ENCODE results near the gene EFNA4. TPM values are rescaled to one million over a fixed set of nuclear protein-coding genes. Genes with fewer than 3 reads are reported as not detected.

The EFNA4 gene
- total and polyA plus RNA-seq, 9 of the 15 experiments (the other 6 are each of a cell fraction or from before 2014, with no cell fraction given) = 0.68 to 7.4 (median 6.1) TPM

DNA sequence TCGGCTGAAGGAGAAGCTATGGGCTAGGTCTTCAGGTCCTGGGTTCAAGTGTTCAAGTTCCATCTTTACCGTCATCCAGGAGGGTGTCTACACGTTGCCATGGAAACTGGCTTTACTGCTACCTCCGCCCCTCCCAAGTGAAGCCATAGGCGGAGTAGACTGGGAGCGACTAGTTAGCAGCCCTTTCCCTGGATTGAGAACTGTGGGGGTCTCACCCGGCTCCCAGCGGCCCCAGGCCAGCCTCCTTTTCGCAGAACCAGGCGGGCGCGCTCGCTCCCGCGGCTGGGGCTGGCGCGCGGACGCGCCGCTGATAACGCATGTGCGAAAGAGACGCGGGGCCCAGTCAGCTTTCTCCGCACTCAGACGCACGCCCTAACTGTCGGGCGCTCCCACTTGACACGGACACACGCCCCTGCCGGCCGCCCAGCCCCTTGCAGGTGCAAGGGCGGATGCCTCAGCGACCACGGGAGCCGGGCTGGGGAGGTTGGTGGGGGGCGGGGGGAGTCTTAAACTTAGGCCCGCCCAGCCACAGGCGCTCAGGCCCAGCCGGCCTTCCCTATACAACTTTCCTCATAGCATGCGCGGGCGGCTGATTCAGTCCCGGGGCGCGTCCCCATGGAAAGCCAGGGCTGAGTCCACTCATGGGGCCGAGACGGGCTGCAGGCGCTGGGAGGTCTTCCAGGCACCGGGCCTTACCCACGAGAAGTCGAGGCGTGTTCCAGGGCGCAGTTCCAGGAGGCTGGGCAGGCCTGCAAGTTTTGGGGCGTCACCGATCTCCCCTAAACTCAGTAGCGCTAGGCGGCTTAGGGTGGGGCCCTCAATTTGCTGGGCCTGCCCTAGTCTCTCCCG, 7.4 kb downstream of the EFNA4 start (continued):
- TF ChIP-seq, protein P1, sequence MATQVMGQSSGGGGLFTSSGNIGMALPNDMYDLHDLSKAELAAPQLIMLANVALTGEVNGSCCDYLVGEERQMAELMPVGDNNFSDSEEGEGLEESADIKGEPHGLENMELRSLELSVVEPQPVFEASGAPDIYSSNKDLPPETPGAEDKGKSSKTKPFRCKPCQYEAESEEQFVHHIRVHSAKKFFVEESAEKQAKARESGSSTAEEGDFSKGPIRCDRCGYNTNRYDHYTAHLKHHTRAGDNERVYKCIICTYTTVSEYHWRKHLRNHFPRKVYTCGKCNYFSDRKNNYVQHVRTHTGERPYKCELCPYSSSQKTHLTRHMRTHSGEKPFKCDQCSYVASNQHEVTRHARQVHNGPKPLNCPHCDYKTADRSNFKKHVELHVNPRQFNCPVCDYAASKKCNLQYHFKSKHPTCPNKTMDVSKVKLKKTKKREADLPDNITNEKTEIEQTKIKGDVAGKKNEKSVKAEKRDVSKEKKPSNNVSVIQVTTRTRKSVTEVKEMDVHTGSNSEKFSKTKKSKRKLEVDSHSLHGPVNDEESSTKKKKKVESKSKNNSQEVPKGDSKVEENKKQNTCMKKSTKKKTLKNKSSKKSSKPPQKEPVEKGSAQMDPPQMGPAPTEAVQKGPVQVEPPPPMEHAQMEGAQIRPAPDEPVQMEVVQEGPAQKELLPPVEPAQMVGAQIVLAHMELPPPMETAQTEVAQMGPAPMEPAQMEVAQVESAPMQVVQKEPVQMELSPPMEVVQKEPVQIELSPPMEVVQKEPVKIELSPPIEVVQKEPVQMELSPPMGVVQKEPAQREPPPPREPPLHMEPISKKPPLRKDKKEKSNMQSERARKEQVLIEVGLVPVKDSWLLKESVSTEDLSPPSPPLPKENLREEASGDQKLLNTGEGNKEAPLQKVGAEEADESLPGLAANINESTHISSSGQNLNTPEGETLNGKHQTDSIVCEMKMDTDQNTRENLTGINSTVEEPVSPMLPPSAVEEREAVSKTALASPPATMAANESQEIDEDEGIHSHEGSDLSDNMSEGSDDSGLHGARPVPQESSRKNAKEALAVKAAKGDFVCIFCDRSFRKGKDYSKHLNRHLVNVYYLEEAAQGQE (IDR thresholded peaks at IDR 0.05; ENCODE audit: borderline replicate concordance) = 0 out of 2 replicates have a peak, but pooled peaks have one; percentile 6
- TF ChIP-seq, protein P1 (CRISPR knock-in tag; IDR thresholded peaks at IDR 0.05; ENCODE audit: low read depth) = no peak
- TF ChIP-seq FOSL1 (tag; conservative IDR thresholded peaks at IDR 0.05) (0 out of 2 replicates have a peak, but pooled peaks have one; percentile 21), ILF3 (IDR thresholded peaks at IDR 0.05; ENCODE audit: borderline replicate concordance) (no peak), POLR2G (IDR thresholded peaks at IDR 0.05; ENCODE audit: low read depth, low read length) (peak; percentile 80), SREBF2 (CRISPR knock-in tag; IDR thresholded peaks at IDR 0.05) (0 out of 2 replicates have a peak, but pooled peaks have one; percentile 6), CXXC5 (CRISPR knock-in tag; IDR thresholded peaks at IDR 0.05) (peak; percentile 96), NCOA4 (IDR thresholded peaks at IDR 0.05; ENCODE audit: partially characterized antibody) (no peak)
- TF ChIP-seq, protein P2, sequence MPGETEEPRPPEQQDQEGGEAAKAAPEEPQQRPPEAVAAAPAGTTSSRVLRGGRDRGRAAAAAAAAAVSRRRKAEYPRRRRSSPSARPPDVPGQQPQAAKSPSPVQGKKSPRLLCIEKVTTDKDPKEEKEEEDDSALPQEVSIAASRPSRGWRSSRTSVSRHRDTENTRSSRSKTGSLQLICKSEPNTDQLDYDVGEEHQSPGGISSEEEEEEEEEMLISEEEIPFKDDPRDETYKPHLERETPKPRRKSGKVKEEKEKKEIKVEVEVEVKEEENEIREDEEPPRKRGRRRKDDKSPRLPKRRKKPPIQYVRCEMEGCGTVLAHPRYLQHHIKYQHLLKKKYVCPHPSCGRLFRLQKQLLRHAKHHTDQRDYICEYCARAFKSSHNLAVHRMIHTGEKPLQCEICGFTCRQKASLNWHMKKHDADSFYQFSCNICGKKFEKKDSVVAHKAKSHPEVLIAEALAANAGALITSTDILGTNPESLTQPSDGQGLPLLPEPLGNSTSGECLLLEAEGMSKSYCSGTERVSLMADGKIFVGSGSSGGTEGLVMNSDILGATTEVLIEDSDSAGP (CRISPR knock-in tag; IDR thresholded peaks at IDR 0.05) = no peak
- TF ChIP-seq, protein P3, sequence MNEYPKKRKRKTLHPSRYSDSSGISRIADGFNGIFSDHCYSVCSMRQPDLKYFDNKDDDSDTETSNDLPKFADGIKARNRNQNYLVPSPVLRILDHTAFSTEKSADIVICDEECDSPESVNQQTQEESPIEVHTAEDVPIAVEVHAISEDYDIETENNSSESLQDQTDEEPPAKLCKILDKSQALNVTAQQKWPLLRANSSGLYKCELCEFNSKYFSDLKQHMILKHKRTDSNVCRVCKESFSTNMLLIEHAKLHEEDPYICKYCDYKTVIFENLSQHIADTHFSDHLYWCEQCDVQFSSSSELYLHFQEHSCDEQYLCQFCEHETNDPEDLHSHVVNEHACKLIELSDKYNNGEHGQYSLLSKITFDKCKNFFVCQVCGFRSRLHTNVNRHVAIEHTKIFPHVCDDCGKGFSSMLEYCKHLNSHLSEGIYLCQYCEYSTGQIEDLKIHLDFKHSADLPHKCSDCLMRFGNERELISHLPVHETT (CRISPR knock-in tag; conservative IDR thresholded peaks at IDR 0.05 in 1 of 2, IDR thresholded peaks at IDR 0.05 in 1 of 2) = peak in 1 of 2 experiments; percentile 63; a peak in 1 of 4 replicates
- TF ChIP-seq, protein P4, sequence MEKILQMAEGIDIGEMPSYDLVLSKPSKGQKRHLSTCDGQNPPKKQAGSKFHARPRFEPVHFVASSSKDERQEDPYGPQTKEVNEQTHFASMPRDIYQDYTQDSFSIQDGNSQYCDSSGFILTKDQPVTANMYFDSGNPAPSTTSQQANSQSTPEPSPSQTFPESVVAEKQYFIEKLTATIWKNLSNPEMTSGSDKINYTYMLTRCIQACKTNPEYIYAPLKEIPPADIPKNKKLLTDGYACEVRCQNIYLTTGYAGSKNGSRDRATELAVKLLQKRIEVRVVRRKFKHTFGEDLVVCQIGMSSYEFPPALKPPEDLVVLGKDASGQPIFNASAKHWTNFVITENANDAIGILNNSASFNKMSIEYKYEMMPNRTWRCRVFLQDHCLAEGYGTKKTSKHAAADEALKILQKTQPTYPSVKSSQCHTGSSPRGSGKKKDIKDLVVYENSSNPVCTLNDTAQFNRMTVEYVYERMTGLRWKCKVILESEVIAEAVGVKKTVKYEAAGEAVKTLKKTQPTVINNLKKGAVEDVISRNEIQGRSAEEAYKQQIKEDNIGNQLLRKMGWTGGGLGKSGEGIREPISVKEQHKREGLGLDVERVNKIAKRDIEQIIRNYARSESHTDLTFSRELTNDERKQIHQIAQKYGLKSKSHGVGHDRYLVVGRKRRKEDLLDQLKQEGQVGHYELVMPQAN (IDR thresholded peaks at IDR 0.05; ENCODE audit: borderline replicate concordance) = 0 out of 2 replicates have a peak, but pooled peaks have one; percentile 39

Data from K562 (cell line).